CD4-positive, alpha-beta T cell (primary cell): ENCODE measurements around the gene PIK3C2A. TPM values are rescaled to one million over a fixed set of nuclear protein-coding genes. Genes with fewer than 3 reads are reported as not detected.

Experiments used
- ATAC-seq: fragments of 200-7000 bp; cut with Tn5 transposase; one replicate; pipeline ENCODE4 v1.10.0; 2022; ENCODE audit warnings: mild to moderate bottlenecking; ENCODE audit not compliant: poor library complexity
- CTCF ChIA-PET: fragments of 350-600 bp; sonication (Branson Sonifier 250); formaldehyde crosslinking; loops from one replicate; lab custom pipeline; 2021; ENCODE audit warnings: antibody characterized with exemption, inconsistent platforms; lab: Charles Lee
- POLR2A ChIA-PET: fragments of 350-600 bp; sonication (Branson Sonifier 250); formaldehyde crosslinking; loops from one replicate; lab custom pipeline; 2021; ENCODE audit warnings: antibody characterized with exemption, inconsistent platforms; lab: Charles Lee
- DNase-seq, 14 experiments: peaks; one replicate each; pipeline ENCODE4 v3.0.0-alpha.2; 2013 to 2020; ENCODE audit warnings: mixed read lengths in 2 of 14
- H3K27ac ChIP-seq, 2 donors: one replicate each; pipeline versions ENCODE4 v1.5.1 to v1.7.0; 2013; ENCODE audit warnings: low read length in 2 of 2, low read depth in 1 of 2, mild to moderate bottlenecking in 1 of 2
- H3K27me3 ChIP-seq, 2 experiments: 1 replicate in 1 of 2; 2 replicates in 1 of 2; pipeline versions ENCODE4 v1.6.1 to v1.7.0; 2013; ENCODE audit warnings: low read length in 2 of 2, control low read depth in 1 of 2, mild to moderate bottlenecking in 1 of 2, moderate library complexity in 1 of 2; ENCODE audit not compliant: insufficient read depth in 2 of 2, control insufficient read depth in 1 of 2
- H3K36me3 ChIP-seq: one replicate; pipeline ENCODE4 v1.6.1; 2013; ENCODE audit warnings: low read length, control low read depth; ENCODE audit not compliant: insufficient read depth
- H3K4me1 ChIP-seq: one replicate; pipeline ENCODE4 v1.6.1; 2013; ENCODE audit warnings: low read length, control low read depth; ENCODE audit not compliant: insufficient read depth
- H3K4me3 ChIP-seq: one replicate; pipeline ENCODE4 v1.5.1; 2013; ENCODE audit warnings: mild to moderate bottlenecking, low read length, moderate library complexity
- H3K9me3 ChIP-seq, 2 experiments: 1 replicate in 1 of 2; 2 replicates in 1 of 2; pipeline versions ENCODE4 v1.6.1 to v1.7.0; 2013; ENCODE audit warnings: low read length in 2 of 2, mild to moderate bottlenecking in 2 of 2, control low read depth in 1 of 2, moderate library complexity in 1 of 2; ENCODE audit not compliant: control insufficient read depth in 1 of 2, insufficient read depth in 1 of 2
- H3K27ac Mint-ChIP-seq: one replicate; pipeline ENCODE4 v1.8.0; 2020; ENCODE audit warnings: mixed read lengths
- H3K27me3 Mint-ChIP-seq: one replicate; pipeline ENCODE4 v1.8.0; 2021; ENCODE audit warnings: mixed read lengths
- H3K36me3 Mint-ChIP-seq: one replicate; pipeline ENCODE4 v1.8.0; 2021; ENCODE audit warnings: low read depth, mixed read lengths
- H3K4me1 Mint-ChIP-seq: one replicate; pipeline ENCODE4 v1.8.0; 2021; ENCODE audit warnings: low read depth, mixed read lengths
- H3K4me3 Mint-ChIP-seq: one replicate; pipeline ENCODE4 v1.8.0; 2020; ENCODE audit warnings: mild to moderate bottlenecking, mixed read lengths
- H3K9me3 Mint-ChIP-seq: one replicate; pipeline ENCODE4 v1.8.0; 2020; ENCODE audit warnings: mixed read lengths
- intact Hi-C, 2 experiments: fragments of 100-400 bp; cut with DNase I in 1 of 2; cut with micrococcal nuclease in 1 of 2; formaldehyde crosslinking; loops; one replicate each; pipeline versions ENCODE4 v1.15.1 to v1.9.0; 2023 to 2025; cut with DNase I, micrococcal nuclease
- total RNA-seq, 174 experiments: library from RNA in 2 of 174; stranded (reverse) in 2 of 174; gene quantifications; one replicate each; pipeline ENCODE4 v1.2.3 and lab custom pipeline; 2021 to 2026
- TF ChIP-seq, protein P1 (sequence below): fragments of 200-600 bp; IDR thresholded peaks from one replicate; pipeline ENCODE4 v1.8.0; 2022; ENCODE audit warnings: antibody characterized with exemption, mild to moderate bottlenecking

The PIK3C2A gene
- total RNA-seq, 2 experiments from 2014 or later = 39.2 to 43.0 TPM

DNA sequence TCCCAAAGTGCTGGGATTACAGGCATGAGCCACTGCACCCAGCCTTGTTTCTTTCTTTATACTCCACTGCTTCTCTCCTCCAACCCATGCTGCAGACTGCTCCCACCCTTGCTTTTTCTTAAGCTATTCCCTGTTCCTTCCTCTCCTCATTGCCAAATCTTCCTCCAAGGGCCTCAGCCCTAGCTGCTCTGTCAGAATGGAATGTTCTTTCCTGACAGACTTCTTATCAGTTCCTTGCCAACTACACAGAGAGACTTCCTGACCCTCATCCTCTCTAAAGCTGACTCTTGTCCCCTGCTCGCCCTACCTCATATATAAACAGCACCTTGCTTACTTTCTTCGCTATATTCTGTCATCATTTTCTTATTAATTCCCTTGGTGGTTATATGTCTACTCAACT, 16.9 kb upstream of the PIK3C2A start:
- H3K36me3 ChIP-seq = no peaks in the 10 kb centered on the region
- no peaks in the 10 kb centered on the region for H3K27me3 ChIP-seq
- intact Hi-C loops = no loop called here
- TF ChIP-seq, protein P1, sequence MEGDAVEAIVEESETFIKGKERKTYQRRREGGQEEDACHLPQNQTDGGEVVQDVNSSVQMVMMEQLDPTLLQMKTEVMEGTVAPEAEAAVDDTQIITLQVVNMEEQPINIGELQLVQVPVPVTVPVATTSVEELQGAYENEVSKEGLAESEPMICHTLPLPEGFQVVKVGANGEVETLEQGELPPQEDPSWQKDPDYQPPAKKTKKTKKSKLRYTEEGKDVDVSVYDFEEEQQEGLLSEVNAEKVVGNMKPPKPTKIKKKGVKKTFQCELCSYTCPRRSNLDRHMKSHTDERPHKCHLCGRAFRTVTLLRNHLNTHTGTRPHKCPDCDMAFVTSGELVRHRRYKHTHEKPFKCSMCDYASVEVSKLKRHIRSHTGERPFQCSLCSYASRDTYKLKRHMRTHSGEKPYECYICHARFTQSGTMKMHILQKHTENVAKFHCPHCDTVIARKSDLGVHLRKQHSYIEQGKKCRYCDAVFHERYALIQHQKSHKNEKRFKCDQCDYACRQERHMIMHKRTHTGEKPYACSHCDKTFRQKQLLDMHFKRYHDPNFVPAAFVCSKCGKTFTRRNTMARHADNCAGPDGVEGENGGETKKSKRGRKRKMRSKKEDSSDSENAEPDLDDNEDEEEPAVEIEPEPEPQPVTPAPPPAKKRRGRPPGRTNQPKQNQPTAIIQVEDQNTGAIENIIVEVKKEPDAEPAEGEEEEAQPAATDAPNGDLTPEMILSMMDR = no peak
- no peak overlapping the region for H3K27ac ChIP-seq
- no peaks in the 10 kb centered on the region for H3K27me3 Mint-ChIP-seq
- no peaks in the 10 kb centered on the region for H3K4me1 ChIP-seq
- H3K4me1 Mint-ChIP-seq = no peaks in the 10 kb centered on the region
- no peak for ATAC-seq
- no peaks in the 10 kb centered on the region for H3K9me3 Mint-ChIP-seq
- H3K4me3 ChIP-seq = no peak overlapping the region
- POLR2A ChIA-PET = no interaction called here
- no peak overlapping the region for H3K27ac Mint-ChIP-seq
- DNase-seq = no peak
- no peak overlapping the region for H3K4me3 Mint-ChIP-seq
- H3K9me3 ChIP-seq = no peaks in the 10 kb centered on the region
- CTCF ChIA-PET = no interaction called here
- H3K36me3 Mint-ChIP-seq = no peaks in the 10 kb centered on the region

DNA sequence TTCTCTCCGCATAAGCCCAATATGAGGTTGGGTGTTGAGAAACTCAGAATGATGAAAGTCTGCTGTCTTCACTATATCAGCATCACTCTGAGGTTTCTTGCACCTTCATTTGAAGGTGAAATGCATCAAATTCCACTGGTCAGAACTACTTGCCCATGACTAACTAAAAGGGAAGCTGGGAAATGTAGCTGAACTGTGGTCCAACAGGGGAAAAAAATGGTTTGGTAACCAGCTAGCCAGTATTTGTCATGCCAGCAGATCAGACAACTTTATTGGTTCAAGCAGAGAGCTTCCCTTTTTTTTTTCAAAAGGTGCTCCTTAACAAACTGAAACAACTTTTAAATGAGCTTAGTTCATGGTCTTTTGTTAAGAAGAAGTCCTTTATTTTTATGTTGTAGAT, 14.2 kb upstream of the PIK3C2A start:
- H3K27ac ChIP-seq = no peak overlapping the region
- intact Hi-C loops = no loop called here
- Mint-ChIP-seq H3K4me3 (no peak overlapping the region), H3K9me3 (no peaks in the 10 kb centered on the region), H3K27me3 (no peaks in the 10 kb centered on the region), H3K4me1 (no peaks in the 10 kb centered on the region), H3K36me3 (no peaks in the 10 kb centered on the region), H3K27ac (no peak overlapping the region)
- no peaks in the 10 kb centered on the region for H3K36me3 ChIP-seq
- no peak for ATAC-seq
- ChIA-PET CTCF (interaction anchor here (1.0 to 1.8 kb wide), 2 partner anchors 21 to 475 kb away, joined by 4 read pairs; no protein-coding TSS in a partner anchor), POLR2A (interaction anchor here (0.9 to 1.5 kb wide), 2 partner anchors 12 to 14 kb away, joined by 3 to 5 read pairs; partner anchors contain the start of gene PIK3C2A)
- no peak overlapping the region for H3K4me3 ChIP-seq
- H3K9me3 ChIP-seq = no peaks in the 10 kb centered on the region
- TF ChIP-seq, protein P1 = no peak
- no peaks in the 10 kb centered on the region for H3K27me3 ChIP-seq
- H3K4me1 ChIP-seq = no peaks in the 10 kb centered on the region
- DNase-seq = no peak

DNA sequence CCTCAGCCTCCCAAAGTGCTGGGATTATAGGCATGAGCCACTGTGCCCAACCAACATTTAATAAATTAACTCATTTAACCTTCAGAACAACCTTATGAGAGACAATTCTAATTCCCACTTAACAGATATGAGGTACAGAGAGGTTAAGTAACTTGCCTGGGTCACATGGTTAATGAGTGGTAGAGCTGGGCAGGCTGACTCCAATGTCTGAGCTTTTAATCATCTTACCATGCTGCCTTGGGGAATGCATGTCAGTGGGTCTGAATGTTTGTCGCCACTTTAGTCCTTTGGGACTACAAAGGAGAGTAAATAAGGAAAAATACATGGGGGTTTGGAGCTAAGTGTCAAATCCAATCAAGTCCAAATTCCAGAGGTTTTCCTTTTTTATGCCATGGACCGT, 11.2 kb upstream of the PIK3C2A start:
- peaks cover 3% of the 10 kb centered on the region for H3K9me3 Mint-ChIP-seq
- intact Hi-C loops = no loop called here
- DNase-seq (no peak), ATAC-seq (no peak)
- no peak overlapping the region for H3K4me3 Mint-ChIP-seq
- H3K4me1 ChIP-seq = no peaks in the 10 kb centered on the region
- H3K27me3 Mint-ChIP-seq = no peaks in the 10 kb centered on the region
- H3K9me3 ChIP-seq = peaks cover 0 to 5% of the 10 kb centered on the region in 2 experiments
- ChIA-PET CTCF (no interaction called here), POLR2A (no interaction called here)
- H3K27ac Mint-ChIP-seq = no peak overlapping the region
- no peaks in the 10 kb centered on the region for H3K4me1 Mint-ChIP-seq
- TF ChIP-seq, protein P1 = no peak
- H3K27me3 ChIP-seq = no peaks in the 10 kb centered on the region
- H3K36me3 ChIP-seq = no peaks in the 10 kb centered on the region
- H3K4me3 ChIP-seq = no peak overlapping the region
- no peak overlapping the region for H3K27ac ChIP-seq
- H3K36me3 Mint-ChIP-seq = no peaks in the 10 kb centered on the region
